Testis (tissue), 3 donors: ENCODE measurements around the gene DLG3. TPM values are rescaled to one million over a fixed set of nuclear protein-coding genes. Genes with fewer than 3 reads are reported as not detected.
"Not testable (repeated sequence)": the region's sequence is repeated elsewhere in the genome, so short reads cannot be mapped to it uniquely, and the experiment has no call there.

Experiments used
- DNase-seq: peaks from one replicate; pipeline ENCODE4 v3.0.0-alpha.2; 2019
- H3K27ac ChIP-seq, 2 donors: fragments of 200-600 bp; sonication (generic); one replicate each; pipeline ENCODE4 v1.5.1; 2019
- H3K27me3 ChIP-seq: fragments of 200-600 bp; sonication (generic); one replicate; pipeline ENCODE4 v1.5.1; 2019
- H3K36me3 ChIP-seq: fragments of 200-600 bp; sonication (generic); one replicate; pipeline ENCODE4 v1.5.1; 2017; ENCODE audit warnings: low read depth; ENCODE audit errors: missing control alignments
- H3K4me1 ChIP-seq: fragments of 200-600 bp; sonication (generic); one replicate; pipeline ENCODE4 v1.5.1; 2019
- H3K4me3 ChIP-seq, 2 donors: fragments of 200-600 bp; sonication (generic); one replicate each; pipeline ENCODE4 v1.5.1; 2017 to 2019
- H3K9me3 ChIP-seq: fragments of 200-600 bp; sonication (generic); one replicate; pipeline ENCODE4 v1.5.1; 2017
- CTCF ChIP-seq, 3 experiments: fragments of 450-650 bp in 2 of 3; fragments of 200-600 bp in 1 of 3; sonication (generic) in 1 of 3; IDR thresholded peaks; one replicate each; pipeline ENCODE4 v1.5.1; 2016 to 2019; ENCODE audit warnings: antibody characterized with exemption in 3 of 3, mild to moderate bottlenecking in 2 of 3, moderate library complexity in 1 of 3
- POLR2A ChIP-seq: fragments of 450-650 bp; IDR thresholded peaks from one replicate; pipeline ENCODE4 v1.6.1; 2017; ENCODE audit warnings: antibody characterized with exemption, mild to moderate bottlenecking, moderate library complexity
- WGBS, 2 donors: methylation state at CpG; one replicate each; pipeline ENCODE4 v1.1.5; 2018; 5-methylcytosine and 5-hydroxymethylcytosine counted together
- intact Hi-C: fragments of 100-400 bp; cut with DNase I; formaldehyde crosslinking; loops from one replicate; pipeline ENCODE4 v1.15.1; 2023; ENCODE audit warnings: low total_unique reads
- polyA plus RNA-seq: library from polyadenylated mRNA; stranded (reverse); fragments of 350-450 nt; fragmentation: Illumina TruSeq; extraction: RNeasy Lipid Tissue Mini Kit (QIAGEN cat#74804); gene quantifications from one replicate; pipeline ENCODE4 v1.2.3, GENCODE V29; 2014; ENCODE audit warnings: low read depth, low replicate concordance; ENCODE audit not compliant: insufficient read depth
- total RNA-seq, 2 donors: library from RNA; depleted of rRNA; stranded (reverse); fragments of >200 nt; gene quantifications; one replicate each; pipeline ENCODE4 v1.2.3, GENCODE V29; 2016

DLG3 gene
- total and polyA plus RNA-seq, 3 donors from 2014 or later, result 5.6 to 7.8 (median 7.1) TPM

- no peak overlapping the region for H3K27ac ChIP-seq
- intact Hi-C loops, result no loop called here
- H3K9me3 ChIP-seq, result no peaks in the 10 kb centered on the region
- WGBS, 2 donors, result 79 to 86% methylated on average over 1 to 6 of the region's 6 CpGs
- no peak for DNase-seq
- H3K4me3 ChIP-seq, result no peak overlapping the region
- no peaks in the 10 kb centered on the region for H3K4me1 ChIP-seq
- H3K27me3 ChIP-seq, result no peaks in the 10 kb centered on the region
- TF ChIP-seq CTCF (IDR thresholded peaks at IDR 0.05), result no peak
- no peak for TF ChIP-seq POLR2A
- no peaks in the 10 kb centered on the region for H3K36me3 ChIP-seq
Measured at GRCh38 chrX:70504772-70505450, 60.3 kb downstream of the DLG3 start.

- H3K27ac ChIP-seq, result no peak overlapping the region
- DNase-seq, result no peak
- no peaks in the 10 kb centered on the region for H3K27me3 ChIP-seq
- H3K4me1 ChIP-seq, result no peaks in the 10 kb centered on the region
- 51 to 67% methylated on average over 4 of the region's 4 CpGs for WGBS, 2 donors
- no peaks in the 10 kb centered on the region for H3K9me3 ChIP-seq
- no peaks in the 10 kb centered on the region for H3K36me3 ChIP-seq
- intact Hi-C loops, result no loop called here
- TF ChIP-seq CTCF (IDR thresholded peaks at IDR 0.05), result no peak
- no peak for TF ChIP-seq POLR2A
- no peak overlapping the region for H3K4me3 ChIP-seq
Measured at GRCh38 chrX:70505451-70505841, 60.8 kb downstream of the DLG3 start.

DNA sequence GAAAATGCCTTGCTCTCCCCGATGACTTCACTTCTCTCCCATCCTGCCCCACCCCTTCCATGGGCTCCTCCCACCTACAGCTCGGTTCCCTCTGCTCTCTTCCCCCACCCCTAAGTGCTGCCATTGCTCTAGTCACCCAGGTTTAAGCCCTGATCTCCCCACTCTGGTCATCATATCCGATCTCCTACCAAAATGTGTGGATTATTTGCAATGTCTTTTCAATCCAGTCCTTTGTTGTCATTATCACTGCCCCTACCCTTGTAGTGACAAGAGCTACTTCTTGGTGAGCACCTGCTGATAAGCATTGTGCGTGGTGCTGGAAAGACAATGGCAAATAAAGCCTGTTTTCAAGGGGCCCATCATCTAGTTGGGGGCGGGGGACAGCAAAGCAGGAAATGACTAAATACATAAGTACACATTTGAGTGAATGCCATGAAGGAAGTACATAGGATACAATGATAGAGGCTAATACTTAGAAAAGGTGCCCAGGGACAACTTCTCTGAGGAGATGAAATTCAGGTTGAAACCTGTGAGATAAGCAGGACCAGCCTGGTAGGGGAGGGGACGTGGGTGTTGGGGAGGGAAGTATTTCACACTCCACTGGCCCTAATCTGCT, 63.8 kb downstream of the DLG3 start:
- WGBS, 2 donors, result 53 to 58% methylated on average over 6 of the region's 6 CpGs
- H3K4me1 ChIP-seq, result no peaks in the 10 kb centered on the region
- no peak for DNase-seq
- no peaks in the 10 kb centered on the region for H3K9me3 ChIP-seq
- H3K27me3 ChIP-seq, result no peaks in the 10 kb centered on the region
- no peak overlapping the region for H3K27ac ChIP-seq
- no peak overlapping the region for H3K4me3 ChIP-seq
- TF ChIP-seq POLR2A, result no peak
- no peak for TF ChIP-seq CTCF (IDR thresholded peaks at IDR 0.05)
- intact Hi-C loops, result no loop called here
- no peaks in the 10 kb centered on the region for H3K36me3 ChIP-seq

GRCh38 chrX:70509078-70509477, 64.4 kb downstream of the DLG3 start:
- Histone ChIP-seq H3K27ac (no peak overlapping the region), H3K4me3 (no peak overlapping the region), H3K9me3 (no peaks in the 10 kb centered on the region), H3K4me1 (no peaks in the 10 kb centered on the region), H3K27me3 (no peaks in the 10 kb centered on the region), H3K36me3 (no peaks in the 10 kb centered on the region)
- 79 to 81% methylated on average over 4 of the region's 4 CpGs for WGBS, 2 donors
- DNase-seq, result no peak
- TF ChIP-seq POLR2A (no peak), CTCF (IDR thresholded peaks at IDR 0.05) (no peak)
- intact Hi-C loops, result no loop called here

GRCh38 chrX:70515270-70515669, 70.6 kb downstream of the DLG3 start:
- H3K27ac ChIP-seq, H3K36me3 ChIP-seq, H3K9me3 ChIP-seq, H3K27me3 ChIP-seq, H3K4me1 ChIP-seq, intact Hi-C loops, DNase-seq, H3K4me3 ChIP-seq: not testable (repeated sequence)
- WGBS, 2 donors, result 89 to 97% methylated on average over 4 of the region's 4 CpGs

DNA sequence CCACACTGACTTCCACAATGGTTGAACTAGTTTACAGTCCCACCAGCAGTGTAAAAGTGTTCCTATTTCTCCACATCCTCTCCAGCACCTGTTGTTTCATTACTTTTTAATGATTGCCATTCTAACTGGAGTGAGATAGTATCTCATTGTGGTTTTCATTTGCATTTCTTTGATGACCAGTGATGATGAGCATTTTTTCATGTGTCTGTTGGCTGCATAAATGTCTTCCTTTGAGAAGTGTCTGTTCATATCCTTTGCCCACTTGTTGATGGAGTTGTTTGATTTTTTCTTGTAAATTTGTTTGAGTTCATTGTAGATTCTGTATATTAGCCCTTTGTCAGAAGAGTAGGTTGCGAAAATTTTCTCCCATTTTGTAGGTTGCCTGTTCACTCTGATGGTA, 71.1 kb downstream of the DLG3 start:
- H3K27me3 ChIP-seq, intact Hi-C loops, H3K36me3 ChIP-seq, H3K27ac ChIP-seq, H3K4me3 ChIP-seq, H3K4me1 ChIP-seq, DNase-seq, H3K9me3 ChIP-seq: not testable (repeated sequence)
- WGBS, 2 donors, result 75 to 88% methylated on average over 1 of the region's 1 CpG
